ENCODE results near the gene TMEM117. TPM values are rescaled to one million over a fixed set of nuclear protein-coding genes. Genes with fewer than 3 reads are reported as not detected.
A peak's percentile ranks its signal among the peaks of the same experiment; 100 is the strongest.

Gene TMEM117
- 8.9 and 11.6 TPM in 2 replicates for total RNA-seq
- long read RNA-seq, transcript TMEM117-201 (8 exons, 2,758 nt): major isoform, 23 of 35 reads
- long read RNA-seq, partial matches to known transcripts: 5 of 35 reads
- long read RNA-seq, other reads (novel, unspliced or antisense): 5 of 35 reads

GRCh38 chr12:43835656-43836474 is at the start of gene TMEM117:
Gene TMEM117 (plus strand): TSS chr12:43836081.
- H3K4me1 Mint-ChIP-seq (ENCODE audit: low read depth): peaks cover 14% of the 10 kb centered on the region
- peak; percentile 38 for DNase-seq (ENCODE audit: low spot score, unreplicated experiment)
- peak within 1 kb of the TSS; percentile 74 for H3K4me3 Mint-ChIP-seq (ENCODE audit: low read depth)
- no peaks in the 10 kb centered on the region for H3K9me3 Mint-ChIP-seq (ENCODE audit: low read depth)
- peak within 1 kb of the TSS; percentile 90 for H3K27ac Mint-ChIP-seq
- peaks cover 16% of the 10 kb centered on the region for H3K27me3 Mint-ChIP-seq
- no peaks in the 10 kb centered on the region for H3K36me3 Mint-ChIP-seq (ENCODE audit: insufficient read depth)
- TF ChIP-seq CTCF (IDR thresholded peaks at IDR 0.05; ENCODE audit: unreplicated experiment): no peak

- H3K36me3 Mint-ChIP-seq (ENCODE audit: insufficient read depth): peaks cover 3% of the 10 kb centered on the region
- no peak for TF ChIP-seq CTCF (IDR thresholded peaks at IDR 0.05; ENCODE audit: unreplicated experiment)
- H3K9me3 Mint-ChIP-seq (ENCODE audit: low read depth): peaks cover 4% of the 10 kb centered on the region
- no peaks in the 10 kb centered on the region for H3K4me1 Mint-ChIP-seq (ENCODE audit: low read depth)
- no peak for DNase-seq (ENCODE audit: low spot score, unreplicated experiment)
- H3K27ac Mint-ChIP-seq: no peak overlapping the region
- H3K4me3 Mint-ChIP-seq (ENCODE audit: low read depth): no peak overlapping the region
- H3K27me3 Mint-ChIP-seq: no peaks in the 10 kb centered on the region
Measured at GRCh38 chr12:43786899-43787693, 48.8 kb upstream of the TMEM117 start.

- Mint-ChIP-seq H3K4me1 (ENCODE audit: low read depth) (no peaks in the 10 kb centered on the region), H3K4me3 (ENCODE audit: low read depth) (no peak overlapping the region), H3K27ac (no peak overlapping the region), H3K27me3 (no peaks in the 10 kb centered on the region), H3K9me3 (ENCODE audit: low read depth) (peaks cover 5% of the 10 kb centered on the region), H3K36me3 (ENCODE audit: insufficient read depth) (peaks cover 9% of the 10 kb centered on the region)
- DNase-seq (ENCODE audit: low spot score, unreplicated experiment): no peak
- no peak for TF ChIP-seq CTCF (IDR thresholded peaks at IDR 0.05; ENCODE audit: unreplicated experiment)
Measured at GRCh38 chr12:43789941-43790340, 45.9 kb upstream of the TMEM117 start.

GRCh38 chr12:43795716-43796280 is 40.1 kb upstream of the TMEM117 start:
- H3K36me3 Mint-ChIP-seq (ENCODE audit: insufficient read depth): peaks cover 22% of the 10 kb centered on the region
- peaks cover 16% of the 10 kb centered on the region for H3K4me1 Mint-ChIP-seq (ENCODE audit: low read depth)
- H3K27me3 Mint-ChIP-seq: no peaks in the 10 kb centered on the region
- no peak for TF ChIP-seq CTCF (IDR thresholded peaks at IDR 0.05; ENCODE audit: unreplicated experiment)
- no peak for DNase-seq (ENCODE audit: low spot score, unreplicated experiment)
- peak overlapping the region; percentile 40 for H3K4me3 Mint-ChIP-seq (ENCODE audit: low read depth)
- peaks cover 5% of the 10 kb centered on the region for H3K9me3 Mint-ChIP-seq (ENCODE audit: low read depth)
- H3K27ac Mint-ChIP-seq: peak overlapping the region; percentile 87

Measured in progenitor cell of endocrine pancreas (in vitro differentiated cells).